AG04450 (cell line): Measurements from ENCODE around the gene ZNF765. TPM values are rescaled to one million over a fixed set of nuclear protein-coding genes. Genes with fewer than 3 reads are reported as not detected.

Experiments used
- CTCF ChIA-PET: fragments of 300-600, 350-600 bp; formaldehyde crosslinking; extraction: SDS; loops from one replicate; lab custom pipeline; 2022; ENCODE audit warnings: antibody characterized with exemption, inconsistent platforms; lab: Charles Lee
- POLR2A ChIA-PET: fragments of 350-600 bp; formaldehyde crosslinking; extraction: SDS; loops from one replicate; lab custom pipeline; 2021; ENCODE audit warnings: antibody characterized with exemption, inconsistent platforms; lab: Yijun Ruan, JAX
- DNase-seq: peaks from one replicate; pipeline ENCODE4 v3.0.0-alpha.2; 2011; ENCODE audit warnings: low read depth, low spot score
- H3K27ac ChIP-seq: one replicate; pipeline ENCODE4 v1.5.1; 2012; ENCODE audit warnings: low read depth, low read length, control low read depth
- H3K27me3 ChIP-seq: one replicate; pipeline ENCODE4 v1.6.0; 2012; ENCODE audit warnings: low read length; ENCODE audit not compliant: control insufficient read depth, insufficient read depth
- H3K4me3 ChIP-seq: 2 replicates; pipeline ENCODE4 v1.5.1; 2011; ENCODE audit warnings: mild to moderate bottlenecking, low read depth, low read length, control low read depth
- H3K9me3 ChIP-seq: 2 replicates; pipeline ENCODE4 v1.5.1; 2012; ENCODE audit warnings: low read length; ENCODE audit not compliant: control insufficient read depth, insufficient read depth
- CTCF ChIP-seq: IDR thresholded peaks from 2 replicates; pipeline ENCODE4 v1.5.1; 2011; ENCODE audit warnings: low read depth, low read length, control low read depth, inconsistent platforms
- polyA plus RNA-seq: library from polyadenylated mRNA; depleted of rRNA; stranded (reverse); fragments of >200 nt; gene quantifications from 2 replicates; pipeline ENCODE4 v1.2.3, GENCODE V29; 2011

Gene ZNF765
- polyA plus RNA-seq, 1 experiment, result 5.3 TPM

- Histone ChIP-seq H3K27me3 (no peaks in the 10 kb centered on the region), H3K9me3 (peaks cover 27% of the 10 kb centered on the region), H3K27ac (no peak overlapping the region), H3K4me3 (no peak overlapping the region)
- TF ChIP-seq CTCF, result no peak
- CTCF ChIA-PET, result no interaction called here
- POLR2A ChIA-PET, result no interaction called here
- no peak for DNase-seq
Measured at GRCh38 chr19:53381376-53381775, 13.6 kb upstream of the ZNF765 start.

- no peak overlapping the region for H3K4me3 ChIP-seq
- TF ChIP-seq CTCF, result no peak
- H3K27me3 ChIP-seq, result no peaks in the 10 kb centered on the region
- H3K27ac ChIP-seq, result no peak overlapping the region
- DNase-seq, result no peak
- ChIA-PET CTCF (no interaction called here), POLR2A (no interaction called here)
- peaks cover 30% of the 10 kb centered on the region for H3K9me3 ChIP-seq
Measured at GRCh38 chr19:53388168-53388567, 6.8 kb upstream of the ZNF765 start.

GRCh38 chr19:53388904-53389303 lies 6.0 kb upstream of the ZNF765 start:
- no peak overlapping the region for H3K4me3 ChIP-seq
- ChIA-PET POLR2A (no interaction called here), CTCF (no interaction called here)
- H3K27ac ChIP-seq, result no peak overlapping the region
- peaks cover 30% of the 10 kb centered on the region for H3K9me3 ChIP-seq
- no peak for DNase-seq
- no peak for TF ChIP-seq CTCF
- H3K27me3 ChIP-seq, result no peaks in the 10 kb centered on the region

GRCh38 chr19:53389571-53389970 lies 5.4 kb upstream of the ZNF765 start:
- no peak for TF ChIP-seq CTCF
- peaks cover 28% of the 10 kb centered on the region for H3K9me3 ChIP-seq
- no peaks in the 10 kb centered on the region for H3K27me3 ChIP-seq
- DNase-seq, result no peak
- no peak overlapping the region for H3K27ac ChIP-seq
- CTCF ChIA-PET, result no interaction called here
- H3K4me3 ChIP-seq, result no peak overlapping the region
- POLR2A ChIA-PET, result no interaction called here

GRCh38 chr19:53389978-53390377 lies 5.0 kb upstream of the ZNF765 start:
- no peaks in the 10 kb centered on the region for H3K27me3 ChIP-seq
- H3K9me3 ChIP-seq, result peaks cover 28% of the 10 kb centered on the region
- H3K27ac ChIP-seq, result no peak overlapping the region
- ChIA-PET CTCF (no interaction called here), POLR2A (no interaction called here)
- TF ChIP-seq CTCF, result no peak
- H3K4me3 ChIP-seq, result no peak overlapping the region
- DNase-seq, result no peak
